IPS-20b (cell line): ENCODE measurements around the gene FGF8.

Source experiments
- H3K27ac ChIP-seq: one replicate; pipeline ENCODE4 v1.5.1; 2013; ENCODE audit warnings: low read length
- H3K27me3 ChIP-seq: 2 replicates; pipeline ENCODE4 v1.6.1; 2013; ENCODE audit warnings: mild to moderate bottlenecking, low read length, inconsistent platforms; ENCODE audit not compliant: insufficient read depth
- H3K36me3 ChIP-seq: 2 replicates; pipeline ENCODE4 v1.6.1; 2013; ENCODE audit warnings: low read depth, mild to moderate bottlenecking, inconsistent platforms, low read length, moderate library complexity; ENCODE audit not compliant: insufficient read depth
- H3K4me1 ChIP-seq: 2 replicates; pipeline ENCODE4 v1.6.1; 2013; ENCODE audit warnings: mild to moderate bottlenecking, control low read depth, inconsistent platforms, low read length, moderate library complexity; ENCODE audit not compliant: insufficient read depth
- H3K4me3 ChIP-seq: 2 replicates; pipeline ENCODE4 v1.5.1; 2013; ENCODE audit warnings: mild to moderate bottlenecking, low read length, inconsistent platforms
- H3K9ac ChIP-seq: 2 replicates; pipeline ENCODE4 v1.6.1; 2013; ENCODE audit warnings: low read depth, mild to moderate bottlenecking, inconsistent platforms, low read length, moderate library complexity
- H3K9me3 ChIP-seq: 2 replicates; pipeline ENCODE4 v1.6.1; 2013; ENCODE audit warnings: mild to moderate bottlenecking, low read depth, low read length, inconsistent platforms; ENCODE audit not compliant: insufficient read depth

FGF8 gene

DNA sequence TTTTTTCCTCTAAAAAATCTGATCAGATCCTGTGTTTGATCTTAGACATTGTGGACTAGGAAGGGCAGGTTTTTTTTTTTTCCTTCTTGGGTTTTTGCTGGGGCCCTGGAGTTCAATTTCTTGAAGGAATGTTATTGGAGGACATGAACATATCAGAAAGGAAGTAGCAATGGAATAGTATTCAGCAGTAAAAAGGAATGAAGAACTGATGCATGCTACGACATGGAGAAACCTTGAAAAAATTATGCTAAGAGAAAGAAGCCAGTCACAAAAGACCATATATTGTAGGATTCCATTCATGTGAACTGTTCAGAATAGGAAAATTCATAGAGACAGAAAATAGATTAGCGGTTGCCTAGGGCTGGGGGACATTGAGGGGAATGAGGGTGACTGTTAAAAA, 34.0 kb downstream of the FGF8 start:
- Histone ChIP-seq H3K27ac (no peak overlapping the region), H3K9me3 (no peaks in the 10 kb centered on the region), H3K36me3 (no peaks in the 10 kb centered on the region), H3K4me1 (no peaks in the 10 kb centered on the region), H3K9ac (no peak overlapping the region), H3K27me3 (peaks cover 15% of the 10 kb centered on the region), H3K4me3 (no peak overlapping the region)

DNA sequence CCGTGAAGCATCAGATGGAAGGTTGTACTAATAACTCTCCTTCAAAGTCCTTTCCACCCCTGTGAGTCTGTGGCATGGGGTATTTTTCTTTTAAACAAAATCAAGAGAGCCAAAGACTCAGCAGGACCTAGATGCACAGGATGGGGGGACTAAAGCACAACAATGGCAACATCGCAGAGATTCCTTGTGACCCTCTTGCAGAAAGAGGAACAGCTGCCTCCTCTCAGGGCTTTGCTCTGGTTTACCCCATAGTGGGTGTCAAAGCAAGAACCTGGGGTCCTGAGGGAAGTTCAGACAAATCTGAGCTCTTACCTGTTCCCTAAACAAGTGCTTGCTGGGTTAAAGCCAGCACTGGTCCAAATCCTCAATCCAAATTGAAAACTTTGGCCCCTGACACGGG, 39.2 kb downstream of the FGF8 start:
- Histone ChIP-seq H3K27me3 (peaks cover 12% of the 10 kb centered on the region), H3K36me3 (no peaks in the 10 kb centered on the region), H3K4me3 (no peak overlapping the region), H3K9ac (no peak overlapping the region), H3K9me3 (no peaks in the 10 kb centered on the region), H3K4me1 (no peaks in the 10 kb centered on the region), H3K27ac (no peak overlapping the region)

DNA sequence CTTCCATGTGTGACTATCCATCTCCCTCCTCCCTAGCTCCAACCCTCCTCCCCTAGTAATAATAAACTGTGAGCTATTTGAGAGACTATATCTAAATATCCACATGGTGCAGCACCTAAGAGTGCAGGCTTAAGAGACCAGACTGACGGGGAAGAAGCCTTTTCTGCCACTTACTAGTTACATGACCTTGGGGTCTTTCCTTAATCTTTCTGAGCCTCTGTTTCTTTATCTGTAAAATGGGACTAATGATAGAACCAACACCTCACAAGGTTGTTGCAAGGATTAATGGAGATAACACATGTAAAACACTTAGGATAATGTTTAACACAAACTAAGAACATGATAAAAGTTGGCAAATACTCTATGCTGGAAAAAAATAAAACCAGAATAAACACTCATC, 43.8 kb downstream of the FGF8 start:
- Histone ChIP-seq H3K9me3 (no peaks in the 10 kb centered on the region), H3K36me3 (no peaks in the 10 kb centered on the region), H3K4me3 (no peak overlapping the region)

DNA sequence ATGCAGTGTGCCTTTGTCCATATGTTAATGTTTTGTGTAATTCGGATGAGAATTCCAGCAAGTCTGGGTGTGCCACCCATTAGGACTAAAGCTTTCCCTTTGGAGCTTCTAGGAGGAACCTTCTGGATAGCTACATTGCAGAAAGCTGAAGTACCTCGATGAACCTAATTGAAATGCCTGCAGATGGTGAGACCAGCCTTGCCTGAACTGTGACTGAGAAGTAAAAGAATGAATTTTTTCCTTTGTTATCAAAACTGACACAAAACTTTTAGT, 49.9 kb downstream of the FGF8 start:
- Histone ChIP-seq H3K9ac (no peak overlapping the region), H3K4me1 (peaks cover 6% of the 10 kb centered on the region; the same call in 1 of the 2 replicates), H3K36me3 (no peaks in the 10 kb centered on the region), H3K27me3 (no peaks in the 10 kb centered on the region), H3K9me3 (no peaks in the 10 kb centered on the region), H3K27ac (no peak overlapping the region), H3K4me3 (no peak overlapping the region)

More for the DNA sequence above, 43.8 kb downstream of the FGF8 start:
- Histone ChIP-seq H3K9ac (no peak overlapping the region), H3K27me3 (peaks cover 7% of the 10 kb centered on the region; the same call in 1 of the 2 replicates), H3K4me1 (no peaks in the 10 kb centered on the region), H3K27ac (no peak overlapping the region)

DNA sequence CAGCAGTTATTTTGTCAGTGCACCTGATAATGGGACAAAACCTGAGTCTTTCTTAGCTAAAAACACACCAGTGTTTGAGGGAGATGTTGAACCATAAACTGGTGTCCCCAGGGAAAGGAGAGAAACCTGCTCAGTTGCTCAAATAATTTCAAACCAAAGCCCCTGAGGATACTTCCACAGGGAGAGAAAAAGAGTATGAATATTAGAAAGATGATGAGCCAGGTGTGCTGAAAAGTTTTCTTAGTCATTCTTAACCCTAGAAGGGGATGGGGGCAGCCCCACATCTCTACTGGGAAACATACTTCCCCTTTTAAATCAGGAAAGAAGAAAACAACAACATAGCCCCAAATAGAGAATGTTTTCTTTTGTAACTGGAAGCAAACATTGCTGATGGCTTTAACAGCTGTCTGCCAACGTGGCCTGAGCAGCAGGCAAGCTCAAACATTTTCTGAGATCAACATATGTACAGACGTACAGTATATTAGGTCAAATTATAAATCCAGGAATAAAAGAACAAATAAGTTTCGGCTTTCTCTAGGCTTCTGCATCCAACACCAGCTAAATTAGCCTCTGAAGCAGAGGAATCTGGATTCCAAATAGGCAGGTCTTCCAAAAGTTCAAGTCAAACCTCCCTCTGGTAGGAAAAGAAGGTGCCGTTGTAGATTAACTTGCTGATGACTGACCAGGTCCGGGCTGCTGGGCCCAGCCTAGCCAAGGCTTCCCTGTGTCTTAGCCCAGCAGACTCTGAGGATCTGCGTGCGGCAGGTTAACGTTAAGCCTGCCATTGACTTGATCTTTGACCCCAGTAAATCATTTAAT, 50.4 kb downstream of the FGF8 start:
- no peak overlapping the region for H3K4me3 ChIP-seq
- H3K4me1 ChIP-seq = peaks cover 6% of the 10 kb centered on the region; the same call in 1 of the 2 replicates
- no peaks in the 10 kb centered on the region for H3K9me3 ChIP-seq
- H3K27ac ChIP-seq = no peak overlapping the region
- H3K27me3 ChIP-seq = no peaks in the 10 kb centered on the region
- H3K36me3 ChIP-seq = no peaks in the 10 kb centered on the region
- H3K9ac ChIP-seq = no peak overlapping the region

DNA sequence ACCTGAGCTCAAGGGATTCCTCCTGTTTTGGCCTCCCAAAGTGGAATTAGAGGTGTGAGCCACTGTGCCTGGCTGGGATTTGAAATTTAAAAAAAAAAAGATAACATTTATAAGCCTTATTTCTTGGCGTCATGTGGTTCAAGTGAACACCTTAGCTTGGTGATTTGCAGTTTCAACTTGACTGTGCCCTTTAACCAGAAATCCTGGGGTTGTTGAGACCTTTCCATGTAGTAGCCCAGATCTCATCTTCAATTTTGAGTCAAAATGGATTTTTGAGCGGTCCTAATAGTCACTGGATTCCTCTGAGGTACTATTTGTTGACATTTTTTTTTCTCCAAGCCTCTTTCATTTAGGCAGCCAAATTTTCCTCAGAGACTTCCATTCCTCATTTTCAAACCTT, 51.5 kb downstream of the FGF8 start:
- Histone ChIP-seq H3K9me3 (no peaks in the 10 kb centered on the region), H3K4me1 (peaks cover 6% of the 10 kb centered on the region; the same call in 1 of the 2 replicates), H3K4me3 (no peak overlapping the region), H3K36me3 (no peaks in the 10 kb centered on the region), H3K27ac (no peak overlapping the region), H3K9ac (no peak overlapping the region), H3K27me3 (no peaks in the 10 kb centered on the region)

DNA sequence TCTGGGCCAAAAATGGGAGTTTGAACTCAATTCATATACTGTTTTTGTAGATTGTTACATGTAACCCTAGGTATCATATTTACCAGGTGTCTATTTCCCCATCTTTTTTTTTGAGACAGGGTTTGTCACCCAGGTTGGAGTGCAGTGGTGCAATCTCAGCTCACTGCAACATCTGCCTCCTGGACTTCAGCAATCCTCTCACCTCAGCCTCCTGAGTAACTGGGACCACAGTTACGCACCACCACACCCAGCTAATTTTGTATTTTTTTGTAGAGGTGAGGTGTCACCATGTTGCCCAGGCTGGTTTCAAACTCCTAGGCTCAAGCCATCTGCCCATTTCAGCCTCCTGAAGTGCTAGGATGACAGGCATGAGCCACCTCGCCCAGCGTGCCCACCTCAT, 52.7 kb downstream of the FGF8 start:
- H3K27ac ChIP-seq = no peak overlapping the region

DNA sequence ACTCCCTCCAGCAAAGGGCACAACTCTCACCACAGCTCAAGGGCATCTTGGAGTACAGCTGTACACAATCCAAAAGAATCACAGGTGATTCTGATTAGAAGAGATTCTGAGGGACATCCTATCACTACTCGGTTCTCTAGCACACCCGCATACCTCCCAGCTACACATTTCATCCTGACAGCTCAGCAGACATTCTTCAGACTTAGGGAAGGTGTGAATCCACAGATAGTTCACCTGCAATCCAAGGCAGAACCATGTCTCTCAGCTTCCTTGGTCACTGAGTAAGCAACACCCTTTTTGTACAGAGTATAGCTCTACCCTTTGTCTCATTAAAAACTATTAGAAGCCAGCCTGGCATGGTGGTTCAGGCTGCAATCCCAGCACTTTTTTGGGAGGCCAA, 54.1 kb downstream of the FGF8 start:
- Histone ChIP-seq H3K27ac (no peak overlapping the region), H3K27me3 (no peaks in the 10 kb centered on the region), H3K9ac (no peak overlapping the region), H3K9me3 (no peaks in the 10 kb centered on the region), H3K36me3 (no peaks in the 10 kb centered on the region), H3K4me1 (peaks cover 6% of the 10 kb centered on the region; the same call in 1 of the 2 replicates), H3K4me3 (no peak overlapping the region)

More for the DNA sequence above, 52.7 kb downstream of the FGF8 start:
- H3K9me3 ChIP-seq = no peaks in the 10 kb centered on the region
- H3K4me3 ChIP-seq = no peak overlapping the region
- no peak overlapping the region for H3K9ac ChIP-seq
- H3K4me1 ChIP-seq = peaks cover 6% of the 10 kb centered on the region; the same call in 1 of the 2 replicates
- H3K27me3 ChIP-seq = no peaks in the 10 kb centered on the region
- H3K36me3 ChIP-seq = no peaks in the 10 kb centered on the region

DNA sequence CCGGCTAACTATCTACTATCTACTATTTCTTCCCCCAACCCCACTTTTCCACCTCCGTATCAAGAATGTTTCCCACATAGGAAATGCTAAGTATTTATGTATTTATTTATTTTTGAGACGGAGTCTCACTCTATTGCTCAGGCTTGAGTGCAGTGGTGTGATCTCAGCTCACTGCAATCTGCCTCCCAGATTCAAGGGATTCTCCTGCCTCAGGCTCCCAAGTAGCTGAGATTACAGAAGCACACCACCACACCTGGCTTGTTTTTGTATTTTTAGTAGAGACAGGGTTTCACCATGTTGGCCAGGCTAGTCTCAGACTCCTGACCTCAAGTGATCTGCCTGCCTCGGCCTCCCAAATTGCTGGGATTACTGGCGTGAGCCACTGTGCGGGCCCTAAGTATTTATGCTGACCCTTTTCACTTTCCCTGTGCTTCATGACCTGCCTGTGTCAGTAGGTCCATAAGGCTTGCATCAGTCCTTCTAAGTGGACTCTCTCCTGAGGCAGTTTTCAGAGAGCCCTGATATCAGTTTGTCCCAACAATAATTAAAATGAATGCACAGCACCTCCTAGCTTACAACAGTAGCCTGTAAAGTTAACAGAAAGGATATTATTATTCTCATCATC, 55.2 kb downstream of the FGF8 start:
- H3K36me3 ChIP-seq = no peaks in the 10 kb centered on the region
- no peak overlapping the region for H3K4me3 ChIP-seq
- no peak overlapping the region for H3K9ac ChIP-seq

More for the DNA sequence above, 55.2 kb downstream of the FGF8 start:
- no peaks in the 10 kb centered on the region for H3K9me3 ChIP-seq
- H3K27ac ChIP-seq = no peak overlapping the region
- peaks cover 6% of the 10 kb centered on the region; the same call in 1 of the 2 replicates for H3K4me1 ChIP-seq
- no peaks in the 10 kb centered on the region for H3K27me3 ChIP-seq
